CD14-positive monocyte (primary cell): ENCODE data around the gene CDS2. TPM values are rescaled to one million over a fixed set of nuclear protein-coding genes. Genes with fewer than 3 reads are reported as not detected.
A peak's percentile ranks its signal among the peaks of the same experiment; 100 is the strongest.

ENCODE experiments used
- DNase-seq, 3 donors: peaks; one replicate each; pipeline ENCODE4 v3.0.0-alpha.2; 2011 to 2022
- H2AFZ ChIP-seq: 2 replicates; pipeline ENCODE4 v1.6.0; 2012; ENCODE audit warnings: mild to moderate bottlenecking, low read depth, low read length, inconsistent platforms; ENCODE audit not compliant: insufficient read depth, poor library complexity, severe bottlenecking
- H3K27ac ChIP-seq, 2 donors: 1 replicate in 1 of 2; 2 replicates in 1 of 2; pipeline ENCODE4 v1.5.1; 2012 to 2013; ENCODE audit warnings: low read length in 2 of 2, control low read depth in 1 of 2, inconsistent platforms in 1 of 2, low read depth in 1 of 2, mild to moderate bottlenecking in 1 of 2
- H3K27me3 ChIP-seq, 2 donors: one replicate each; pipeline versions ENCODE4 v1.6.0 to v1.6.1; 2011 to 2013; ENCODE audit warnings: low read length in 2 of 2; ENCODE audit not compliant: control insufficient read depth in 2 of 2, insufficient read depth in 2 of 2
- H3K36me3 ChIP-seq, 2 donors: replicated peaks in 1 of 2; 1 replicate in 1 of 2; 2 replicates in 1 of 2; pipeline versions ENCODE4 v1.5.1 to v1.6.1; 2012 to 2013; ENCODE audit warnings: low read length in 2 of 2, control low read depth in 1 of 2, inconsistent platforms in 1 of 2, mild to moderate bottlenecking in 1 of 2; ENCODE audit not compliant: insufficient read depth in 2 of 2, control insufficient read depth in 1 of 2
- H3K4me1 ChIP-seq, 2 donors: 1 replicate in 1 of 2; 2 replicates in 1 of 2; pipeline versions ENCODE4 v1.5.1 to v1.6.1; 2012 to 2013; ENCODE audit warnings: low read length in 2 of 2, control low read depth in 1 of 2, inconsistent platforms in 1 of 2, mild to moderate bottlenecking in 1 of 2, moderate library complexity in 1 of 2; ENCODE audit not compliant: insufficient read depth in 2 of 2, control insufficient read depth in 1 of 2
- H3K4me2 ChIP-seq: replicated peaks from 2 replicates; pipeline ENCODE3; 2012; ENCODE audit warnings: low read length, moderate library complexity, mild to moderate bottlenecking; ENCODE audit not compliant: poor library complexity, severe bottlenecking; ENCODE audit errors: extremely low read depth
- H3K4me3 ChIP-seq, 3 experiments: fragments of 200-600 bp in 1 of 3; sonication (generic) in 1 of 3; replicated peaks in 1 of 3; 1 replicate in 2 of 3; 2 replicates in 1 of 3; pipeline ENCODE4 v1.5.1; 2011 to 2013; ENCODE audit warnings: low read length in 3 of 3, mild to moderate bottlenecking in 3 of 3, control low read depth in 2 of 3, low read depth in 2 of 3, inconsistent platforms in 1 of 3, moderate library complexity in 1 of 3
- H3K79me2 ChIP-seq: 2 replicates; pipeline ENCODE4 v1.6.0; 2012; ENCODE audit warnings: mild to moderate bottlenecking, control low read depth, inconsistent platforms, low read length, moderate library complexity; ENCODE audit not compliant: insufficient read depth
- H3K9ac ChIP-seq: 2 replicates; pipeline ENCODE4 v1.6.0; 2017; ENCODE audit warnings: low read length, mild to moderate bottlenecking; ENCODE audit not compliant: insufficient read depth, poor library complexity, severe bottlenecking
- H3K9me3 ChIP-seq, 2 donors: replicated peaks in 1 of 2; 1 replicate in 1 of 2; 2 replicates in 1 of 2; pipeline versions ENCODE4 v1.5.1 to v1.6.1; 2012 to 2013; ENCODE audit warnings: low read length in 2 of 2, control low read depth in 1 of 2; ENCODE audit not compliant: control insufficient read depth in 1 of 2, insufficient read depth in 1 of 2
- H4K20me1 ChIP-seq: 2 replicates; pipeline ENCODE4 v1.6.0; 2012; ENCODE audit warnings: mild to moderate bottlenecking, low read length, control low read depth, moderate library complexity; ENCODE audit not compliant: insufficient read depth
- H3K27ac Mint-ChIP-seq, 7 donors: one replicate each; pipeline ENCODE4 v1.8.0; 2020; ENCODE audit warnings: mild to moderate bottlenecking in 7 of 7, mixed read lengths in 7 of 7, moderate library complexity in 6 of 7, inconsistent platforms in 2 of 7
- H3K27me3 Mint-ChIP-seq, 3 donors: one replicate each; pipeline ENCODE4 v1.8.0; 2021 to 2022; ENCODE audit warnings: low read depth in 3 of 3, mild to moderate bottlenecking in 3 of 3, mixed read lengths in 3 of 3, moderate library complexity in 3 of 3, inconsistent platforms in 1 of 3
- H3K36me3 Mint-ChIP-seq, 2 donors: one replicate each; pipeline ENCODE4 v1.8.0; 2020; ENCODE audit warnings: mixed read lengths in 2 of 2, inconsistent platforms in 1 of 2, mild to moderate bottlenecking in 1 of 2
- H3K4me1 Mint-ChIP-seq: one replicate; pipeline ENCODE4 v1.8.0; 2020; ENCODE audit warnings: mild to moderate bottlenecking, mixed read lengths
- H3K4me3 Mint-ChIP-seq, 2 donors: one replicate each; pipeline ENCODE4 v1.8.0; 2020; ENCODE audit warnings: mild to moderate bottlenecking in 2 of 2, mixed read lengths in 2 of 2, moderate library complexity in 1 of 2
- H3K9me3 Mint-ChIP-seq, 7 donors: one replicate each; pipeline ENCODE4 v1.8.0; 2020 to 2022; ENCODE audit warnings: mixed read lengths in 7 of 7, mild to moderate bottlenecking in 6 of 7, moderate library complexity in 6 of 7, inconsistent platforms in 2 of 7
- whole genome bisulfite sequencing: methylation state at CpG from one replicate; pipeline ENCODE4 v1.1.5; 2013; ENCODE audit warnings: missing lambda C conversion rate; ENCODE audit not compliant: insufficient coverage; 5-methylcytosine and 5-hydroxymethylcytosine counted together
- intact Hi-C, 2 donors: fragments of 100-400 bp; cut with micrococcal nuclease; formaldehyde crosslinking; loops; one replicate each; pipeline versions ENCODE4 v1.15.0 to v1.15.1; 2023
- polyA plus RNA-seq, 3 donors: library from polyadenylated mRNA; depleted of rRNA in 1 of 3; unstranded in 2 of 3; stranded (reverse) in 1 of 3; fragments of 300-500 nt in 2 of 3; fragments of >200 nt in 1 of 3; fragmentation: Illumina TruSeq in 2 of 3; gene quantifications; 1 replicate in 2 of 3; 2 replicates in 1 of 3; pipeline ENCODE4 v1.2.3, GENCODE V29; 2012 to 2021
- small RNA-seq: library from RNA; depleted of rRNA; stranded (forward); fragments of <200 nt; gene quantifications from one replicate; pipeline ENCODE3, GENCODE V24; 2012; ENCODE audit warnings: low read depth; ENCODE audit not compliant: insufficient read length
- TF ChIP-seq, protein P1 (sequence below): fragments of 200-600 bp; IDR thresholded peaks from one replicate; pipeline ENCODE4 v1.8.0; 2022; ENCODE audit warnings: antibody characterized with exemption, mild to moderate bottlenecking

CDS2 gene
- polyA plus RNA-seq, 3 donors, result 28.6 to 62.6 (median 54.4) TPM

- intact Hi-C loops, result no loop called here
- no peaks in the 10 kb centered on the region for H3K4me1 ChIP-seq
- no CpG with 5 or more reads among the region's 1 CpG for WGBS
Measured at GRCh38 chr20:5234978-5235377, 108.2 kb downstream of the CDS2 start.

More at GRCh38 chr20:5234978-5235377, 108.2 kb downstream of the CDS2 start:
- H3K9ac ChIP-seq, result no peak overlapping the region
- H3K27me3 ChIP-seq, result peaks cover 12 to 25% of the 10 kb centered on the region in 2 donors
- Mint-ChIP-seq H3K9me3 (peaks cover 0 to 14% (median 8%) of the 10 kb centered on the region in 7 donors), H3K4me3 (no peak overlapping the region), H3K27me3 (peaks cover 26 to 53% (median 29%) of the 10 kb centered on the region in 3 donors), H3K27ac (no peak overlapping the region), H3K4me1 (no peaks in the 10 kb centered on the region), H3K36me3 (no peaks in the 10 kb centered on the region)
- H3K27ac ChIP-seq, result no peak overlapping the region
- no peak for DNase-seq
- no peaks in the 10 kb centered on the region for H4K20me1 ChIP-seq
- TF ChIP-seq, protein P1, sequence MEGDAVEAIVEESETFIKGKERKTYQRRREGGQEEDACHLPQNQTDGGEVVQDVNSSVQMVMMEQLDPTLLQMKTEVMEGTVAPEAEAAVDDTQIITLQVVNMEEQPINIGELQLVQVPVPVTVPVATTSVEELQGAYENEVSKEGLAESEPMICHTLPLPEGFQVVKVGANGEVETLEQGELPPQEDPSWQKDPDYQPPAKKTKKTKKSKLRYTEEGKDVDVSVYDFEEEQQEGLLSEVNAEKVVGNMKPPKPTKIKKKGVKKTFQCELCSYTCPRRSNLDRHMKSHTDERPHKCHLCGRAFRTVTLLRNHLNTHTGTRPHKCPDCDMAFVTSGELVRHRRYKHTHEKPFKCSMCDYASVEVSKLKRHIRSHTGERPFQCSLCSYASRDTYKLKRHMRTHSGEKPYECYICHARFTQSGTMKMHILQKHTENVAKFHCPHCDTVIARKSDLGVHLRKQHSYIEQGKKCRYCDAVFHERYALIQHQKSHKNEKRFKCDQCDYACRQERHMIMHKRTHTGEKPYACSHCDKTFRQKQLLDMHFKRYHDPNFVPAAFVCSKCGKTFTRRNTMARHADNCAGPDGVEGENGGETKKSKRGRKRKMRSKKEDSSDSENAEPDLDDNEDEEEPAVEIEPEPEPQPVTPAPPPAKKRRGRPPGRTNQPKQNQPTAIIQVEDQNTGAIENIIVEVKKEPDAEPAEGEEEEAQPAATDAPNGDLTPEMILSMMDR, result no peak
- no peak overlapping the region for H3K4me3 ChIP-seq
- H3K4me2 ChIP-seq, result no peak overlapping the region
- H3K36me3 ChIP-seq, result no peaks in the 10 kb centered on the region
- no peaks in the 10 kb centered on the region for H3K9me3 ChIP-seq
- H3K79me2 ChIP-seq, result no peaks in the 10 kb centered on the region
- no peak overlapping the region for H2AFZ ChIP-seq

Small RNA genes within 50 kb of the gene (small RNA-seq; reads per million reads assigned to genes)
- gene RF00019 (not detected), gene RF00568 (not detected), gene RNA5SP474 (24.3 reads per million, percentile 89 among the genes with 10 or more reads in this experiment)

Other genes starting within 250 kb of the CDS2 start
- gene SLC23A2, start 125.5 kb upstream of the CDS2 start, polyA plus RNA-seq, result 10 to 100 TPM in 1 of 3 donors, 1 to 10 TPM in 2; 3.3 to 28.4 (median 6.4) TPM
- gene TMEM230, start 13.9 kb upstream of the CDS2 start, polyA plus RNA-seq, result 100 to 1,000 TPM in 2 of 3 donors, 10 to 100 TPM in 1; 59.7 to 231 (median 163) TPM
- 10 to 100 TPM; 27.9 to 35.0 (median 30.8) TPM for gene PCNA, start 7.0 kb upstream of the CDS2 start, polyA plus RNA-seq
- gene PROKR2, start 189.9 kb downstream of the CDS2 start, polyA plus RNA-seq, result not detected